DND-41 (cell line): ENCODE data around the gene EFHD2.

ENCODE experiments used
- ATAC-seq: fragments of 200-7000 bp; cut with Tn5 transposase; 3 replicates; pipeline ENCODE4 v1.9.1; 2021; ENCODE audit warnings: low read depth; ENCODE audit not compliant: insufficient read depth
- DNase-seq: peaks from one replicate; pipeline ENCODE4 v3.0.0-alpha.2; 2020
- H2AFZ ChIP-seq: 2 replicates; pipeline ENCODE4 v1.6.0; 2012; ENCODE audit warnings: low read depth, low read length
- H3K27ac ChIP-seq: 2 replicates; pipeline ENCODE4 v1.5.1; 2012; ENCODE audit warnings: low read length, inconsistent platforms
- H3K27me3 ChIP-seq: fragments of 200-600 bp; sonication (generic); 2 replicates; pipeline ENCODE4 v1.6.0; 2012; ENCODE audit warnings: low read length, mild to moderate bottlenecking, inconsistent platforms; ENCODE audit not compliant: insufficient read depth, poor library complexity
- H3K36me3 ChIP-seq: 2 replicates; pipeline ENCODE4 v1.5.1; 2012; ENCODE audit warnings: low read length, inconsistent platforms; ENCODE audit not compliant: insufficient read depth
- H3K4me1 ChIP-seq: 2 replicates; pipeline ENCODE4 v1.5.1; 2012; ENCODE audit warnings: mild to moderate bottlenecking, low read length; ENCODE audit not compliant: insufficient read depth
- H3K4me2 ChIP-seq: 2 replicates; pipeline ENCODE4 v1.6.0; 2012; ENCODE audit warnings: mild to moderate bottlenecking, moderate library complexity, low read length, inconsistent platforms; ENCODE audit not compliant: insufficient read depth
- H3K4me3 ChIP-seq, 2 experiments: fragments of 200-600 bp in 1 of 2; shearing (Covaris generic) in 1 of 2; 2 replicates each; pipeline ENCODE4 v1.5.1; 2012 to 2016; ENCODE audit warnings: inconsistent platforms in 2 of 2, low read length in 2 of 2, mild to moderate bottlenecking in 2 of 2, low read depth in 1 of 2, moderate library complexity in 1 of 2
- H3K79me2 ChIP-seq: 2 replicates; pipeline ENCODE4 v1.6.0; 2012; ENCODE audit warnings: low read length, inconsistent platforms; ENCODE audit not compliant: insufficient read depth
- H3K9ac ChIP-seq: 2 replicates; pipeline ENCODE4 v1.6.0; 2012; ENCODE audit warnings: low read depth, mild to moderate bottlenecking, inconsistent platforms, low read length, moderate library complexity
- H3K9me3 ChIP-seq: 2 replicates; pipeline ENCODE4 v1.5.1; 2012; ENCODE audit warnings: low read length, moderate library complexity, mild to moderate bottlenecking, inconsistent platforms; ENCODE audit not compliant: insufficient read depth, severe bottlenecking
- H4K20me1 ChIP-seq: 2 replicates; pipeline ENCODE4 v1.6.0; 2012; ENCODE audit warnings: low read length; ENCODE audit not compliant: insufficient read depth
- CTCF ChIP-seq: IDR thresholded peaks from 2 replicates; pipeline ENCODE4 v1.5.1; 2012; ENCODE audit warnings: borderline replicate concordance, low read length, moderate library complexity, mild to moderate bottlenecking; ENCODE audit not compliant: poor library complexity, severe bottlenecking; ENCODE audit errors: extremely low read depth
- EZH2 ChIP-seq: IDR thresholded peaks from 3 replicates; pipeline ENCODE4 v1.6.1; 2012; ENCODE audit warnings: borderline replicate concordance, low read depth, mild to moderate bottlenecking, moderate library complexity, low read length, inconsistent platforms; ENCODE audit not compliant: severe bottlenecking

EFHD2 gene

GRCh38 chr1:15402809-15403450 is 6.8 kb upstream of the EFHD2 start:
- no peak overlapping the region for H3K27ac ChIP-seq
- no peaks in the 10 kb centered on the region for H4K20me1 ChIP-seq
- H3K4me3 ChIP-seq = no peak overlapping the region
- no peaks in the 10 kb centered on the region for H3K79me2 ChIP-seq
- no peak for DNase-seq
- H3K4me2 ChIP-seq = no peak overlapping the region
- H3K4me1 ChIP-seq = no peaks in the 10 kb centered on the region
- H3K9ac ChIP-seq = no peak overlapping the region
- TF ChIP-seq EZH2 (no peak), CTCF (no peak)
- H3K9me3 ChIP-seq = peaks cover 4% of the 10 kb centered on the region
- ATAC-seq = no peak
- no peak overlapping the region for H2AFZ ChIP-seq
- H3K27me3 ChIP-seq = peaks cover 14% of the 10 kb centered on the region
- H3K36me3 ChIP-seq = no peaks in the 10 kb centered on the region

GRCh38 chr1:15403962-15404580 is 5.6 kb upstream of the EFHD2 start:
- Histone ChIP-seq H3K4me3 (no peak overlapping the region), H3K27me3 (peaks cover 24% of the 10 kb centered on the region), H3K36me3 (no peaks in the 10 kb centered on the region), H2AFZ (no peak overlapping the region), H4K20me1 (0 out of 2 replicates have a peak, but pooled peaks cover 6% of the 10 kb centered on the region), H3K4me2 (no peak overlapping the region), H3K4me1 (peaks cover 3% of the 10 kb centered on the region), H3K27ac (no peak overlapping the region), H3K9ac (no peak overlapping the region), H3K79me2 (no peaks in the 10 kb centered on the region), H3K9me3 (peaks cover 4% of the 10 kb centered on the region)
- ATAC-seq (no peak), DNase-seq (no peak)
- TF ChIP-seq CTCF = no peak
- no peak for TF ChIP-seq EZH2

- no peak overlapping the region for H3K9ac ChIP-seq
- no peak for ATAC-seq
- no peaks in the 10 kb centered on the region for H3K9me3 ChIP-seq
- H3K36me3 ChIP-seq = no peaks in the 10 kb centered on the region; the same call in 1 of the 2 replicates
- peaks cover 6% of the 10 kb centered on the region for H3K4me1 ChIP-seq
- H3K27me3 ChIP-seq = peaks cover 27% of the 10 kb centered on the region
- no peak overlapping the region for H3K27ac ChIP-seq
- H3K4me2 ChIP-seq = no peak overlapping the region
- TF ChIP-seq EZH2 (no peak), CTCF (no peak)
- H3K79me2 ChIP-seq = 0 out of 2 replicates have a peak, but pooled peaks cover under 1% of the 10 kb centered on the region
- no peak for DNase-seq
- no peak overlapping the region for H3K4me3 ChIP-seq
- no peak overlapping the region for H2AFZ ChIP-seq
- 0 out of 2 replicates have a peak, but pooled peaks cover 6% of the 10 kb centered on the region for H4K20me1 ChIP-seq
Observed at GRCh38 chr1:15405106-15405850, 4.4 kb upstream of the EFHD2 start.
